SIG-M5 treated with dmso at 0.1 percent for 504 hours (cell line): ENCODE measurements around the gene IZUMO1.
"Not testable (repeated sequence)": the region's sequence is repeated elsewhere in the genome, so short reads cannot be mapped to it uniquely, and the experiment has no call there.

ENCODE experiments used
- DNase-seq: peaks from one replicate; lab custom pipeline; 2025; ENCODE audit not compliant: unreplicated experiment; lab: John Stamatoyannopoulos, UW

IZUMO1 gene

DNA sequence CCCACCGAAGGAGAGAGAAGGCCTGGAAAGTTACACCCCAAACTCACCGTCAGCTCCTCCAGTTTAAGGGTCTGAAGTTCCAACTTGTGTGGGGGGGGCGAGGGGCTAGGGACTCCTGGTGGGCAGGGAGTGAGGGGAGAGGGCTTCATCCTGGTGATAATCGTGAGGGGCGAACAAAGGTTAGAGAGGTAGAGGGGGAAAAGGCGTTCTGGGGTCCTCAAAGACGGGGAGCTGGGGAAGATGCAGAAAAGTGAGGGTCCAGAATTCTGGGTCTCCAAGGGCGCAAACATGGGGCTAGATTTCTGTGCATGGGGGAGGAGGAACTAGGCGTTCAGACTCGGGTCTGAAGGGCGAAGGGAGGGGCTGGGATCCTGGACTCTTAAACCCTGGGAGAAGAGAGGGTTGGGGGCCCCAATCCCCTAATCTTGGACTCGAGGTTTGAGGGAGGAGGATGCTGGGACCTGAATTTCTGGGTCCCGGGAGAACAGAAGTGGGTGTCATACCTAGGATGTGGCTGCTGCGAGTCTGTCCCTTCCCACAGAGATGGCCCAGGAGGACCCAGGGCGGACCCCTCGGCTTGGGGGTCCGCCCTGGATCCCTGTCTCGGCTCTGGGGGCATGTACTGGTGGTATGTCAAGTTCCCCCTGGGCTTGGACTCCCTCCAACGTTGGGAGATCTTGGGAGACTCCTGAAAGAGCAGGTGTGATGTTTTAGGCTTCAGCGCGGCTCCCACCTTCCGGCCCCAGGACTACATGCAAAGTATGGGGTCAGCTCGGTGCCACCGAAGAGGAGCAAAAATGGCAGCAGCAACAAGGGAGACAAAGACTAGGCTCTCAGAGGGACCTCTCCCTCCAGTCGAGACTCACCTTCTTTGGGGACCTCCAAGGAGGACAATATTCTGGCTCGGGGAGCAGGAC is 31.7 kb downstream of the IZUMO1 start:
- DNase-seq: no peak

DNA sequence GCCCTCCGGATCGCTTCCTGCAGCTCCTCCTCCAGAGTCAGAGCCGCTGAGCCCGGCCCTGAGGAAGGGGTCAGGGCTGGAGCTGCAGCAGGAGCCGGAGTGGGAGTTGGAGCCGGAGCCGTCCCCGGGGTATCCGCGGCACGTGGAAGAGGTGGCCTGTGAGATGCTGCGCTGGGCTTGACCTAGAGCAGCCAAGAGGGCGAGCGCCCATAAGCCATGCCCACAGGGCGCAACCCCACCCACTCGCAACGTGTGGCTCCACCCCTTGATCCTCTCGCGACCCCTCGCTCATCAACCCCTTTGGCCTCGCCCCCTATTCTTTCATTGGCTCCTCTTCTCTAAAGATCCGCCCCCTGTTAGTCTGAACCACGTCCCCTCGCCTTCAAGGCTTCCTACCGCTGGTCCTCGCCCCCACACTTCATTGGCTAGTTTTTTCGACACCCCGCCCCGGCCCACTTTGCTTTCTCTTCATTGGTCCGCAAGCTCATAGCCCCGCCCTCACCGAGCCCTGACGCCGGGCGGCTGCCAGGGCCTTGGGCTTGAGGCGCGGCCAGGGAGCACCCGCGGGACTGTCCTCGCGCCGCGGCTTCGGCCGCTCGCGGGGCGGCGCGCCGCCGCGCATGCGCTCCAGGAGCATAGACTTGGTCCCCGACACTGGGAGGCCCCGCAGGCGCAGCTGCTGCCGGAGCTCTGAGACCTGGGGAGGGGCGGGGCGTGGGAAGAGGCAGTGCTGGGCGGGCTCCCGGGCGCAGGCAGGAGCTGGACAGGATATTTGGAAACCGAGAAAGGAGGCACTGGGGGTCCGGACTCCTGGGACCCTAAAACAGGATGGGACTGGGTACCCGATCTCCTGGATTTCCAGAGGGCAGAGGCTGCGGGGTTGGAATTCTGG is 32.6 kb downstream of the IZUMO1 start:
- DNase-seq: peak; percentile 99

DNA sequence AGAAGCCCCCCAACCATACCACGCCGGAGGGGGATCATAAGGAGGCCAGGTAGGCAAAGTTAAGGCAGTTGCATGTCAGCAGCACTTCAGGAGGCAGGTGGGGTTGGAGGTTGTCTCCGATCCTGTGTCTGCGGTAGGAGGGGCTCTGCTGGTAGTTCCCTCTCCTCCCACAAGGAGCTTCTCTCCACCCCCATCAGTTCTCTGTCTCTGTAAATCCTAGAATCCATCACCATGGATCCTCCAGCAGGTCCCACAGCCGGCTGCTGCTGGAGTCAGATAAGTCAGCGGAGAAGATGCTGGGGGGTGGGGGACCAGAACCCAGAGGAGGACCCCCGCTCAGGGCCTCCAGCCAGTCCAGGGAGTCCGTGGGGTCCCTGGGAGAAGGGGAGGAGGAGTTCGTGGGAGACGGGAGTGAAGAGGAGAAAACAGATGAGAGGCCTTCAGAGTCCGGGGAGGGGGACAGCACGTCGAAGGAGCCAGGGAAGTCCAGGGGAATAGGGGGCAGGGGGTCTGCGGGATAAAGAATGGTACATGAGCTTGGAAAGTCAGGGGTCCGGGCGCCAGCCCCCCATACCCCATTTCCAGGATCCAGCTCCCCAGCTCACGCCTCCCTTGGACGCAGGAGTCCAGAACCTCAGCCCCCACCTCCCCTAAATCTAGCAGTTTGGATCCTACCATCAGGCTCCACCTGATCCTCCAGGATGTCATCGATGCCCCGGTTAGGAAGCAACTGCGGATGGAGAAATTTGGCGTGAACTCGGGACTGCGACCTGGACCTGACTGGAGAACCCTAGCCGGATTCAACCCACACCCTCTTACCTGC is 33.5 kb downstream of the IZUMO1 start:
- DNase-seq: peak; percentile 38

DNA sequence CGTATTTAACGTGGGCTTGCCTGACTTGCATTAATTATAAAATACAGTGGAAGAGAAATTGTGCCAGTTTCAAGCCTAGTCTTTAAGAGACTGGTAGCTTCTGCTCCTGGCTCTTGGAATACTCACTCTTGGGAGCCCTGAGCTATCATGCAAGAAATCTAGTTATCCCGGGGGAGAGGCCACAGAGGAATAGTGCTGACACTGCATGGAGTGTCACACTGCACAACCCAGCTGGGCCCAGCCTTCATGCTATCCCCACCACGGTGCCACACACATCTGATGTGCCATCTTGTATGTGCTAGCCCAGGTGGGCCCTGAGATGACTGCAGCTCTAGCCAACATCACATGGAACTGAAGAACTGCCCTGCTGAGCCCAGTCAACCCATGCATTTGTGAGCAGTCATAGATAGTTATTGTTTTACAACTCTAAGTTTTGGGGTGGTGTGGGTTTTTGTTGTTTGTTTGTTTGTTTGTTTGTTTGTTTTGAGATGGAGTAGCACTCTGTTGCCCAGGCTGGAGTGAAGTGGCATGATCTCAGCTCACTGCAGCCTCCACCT is 35.5 kb downstream of the IZUMO1 start:
- no peak for DNase-seq

DNA sequence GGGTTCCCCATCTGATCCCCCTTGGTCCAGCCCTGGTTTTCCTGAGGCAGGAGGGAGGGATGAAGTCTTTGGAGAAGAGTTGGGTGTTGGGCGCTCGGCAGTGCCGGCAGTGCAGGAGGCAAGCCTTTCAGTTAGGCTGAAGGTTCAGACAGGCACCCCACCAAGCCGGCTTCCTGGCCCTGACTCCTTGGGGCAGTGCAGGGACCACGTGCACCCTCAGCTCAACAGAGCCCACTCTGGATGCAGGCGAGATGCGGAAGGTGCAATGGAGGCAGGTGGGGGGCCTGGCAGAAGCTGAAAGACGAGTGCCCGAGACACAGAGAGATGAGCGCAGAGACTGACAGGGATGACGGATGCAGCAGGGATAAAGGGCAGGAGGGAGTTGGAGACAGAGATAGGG is 38.2 kb downstream of the IZUMO1 start:
- no peak for DNase-seq

DNA sequence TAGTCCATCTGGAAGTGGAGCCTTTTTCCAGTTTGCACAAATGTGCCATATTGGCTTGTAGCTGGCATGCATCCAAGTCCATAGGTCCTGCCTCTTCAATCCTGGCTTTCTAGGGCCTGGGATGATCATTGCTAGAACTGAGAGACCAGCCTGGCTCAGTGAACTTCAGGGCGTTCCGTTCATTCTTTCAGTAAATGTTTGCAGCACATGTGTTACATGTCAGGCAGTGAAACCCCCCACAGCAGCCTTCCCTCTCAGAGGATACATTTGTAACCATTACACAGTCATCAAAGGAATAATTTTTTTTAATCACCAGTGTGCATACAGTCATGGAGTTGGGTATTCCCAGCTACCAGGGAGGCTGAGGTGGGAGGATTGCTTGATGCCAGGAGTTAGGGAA is 41.3 kb downstream of the IZUMO1 start:
- no peak for DNase-seq

DNA sequence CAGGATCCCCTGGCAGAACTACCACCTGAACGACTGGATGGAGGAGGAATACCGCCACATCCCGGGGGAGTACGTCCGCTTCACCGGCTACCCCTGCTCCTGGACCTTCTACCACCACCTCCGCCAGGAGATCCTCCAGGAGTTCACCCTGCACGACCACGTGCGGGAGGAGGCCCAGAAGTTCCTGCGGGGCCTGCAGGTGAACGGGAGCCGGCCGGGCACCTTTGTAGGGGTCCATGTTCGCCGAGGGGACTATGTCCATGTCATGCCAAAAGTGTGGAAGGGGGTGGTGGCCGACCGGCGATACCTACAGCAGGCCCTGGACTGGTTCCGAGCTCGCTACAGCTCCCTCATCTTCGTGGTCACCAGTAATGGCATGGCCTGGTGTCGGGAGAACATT is 43.4 kb downstream of the IZUMO1 start:
- no peak for DNase-seq

DNA sequence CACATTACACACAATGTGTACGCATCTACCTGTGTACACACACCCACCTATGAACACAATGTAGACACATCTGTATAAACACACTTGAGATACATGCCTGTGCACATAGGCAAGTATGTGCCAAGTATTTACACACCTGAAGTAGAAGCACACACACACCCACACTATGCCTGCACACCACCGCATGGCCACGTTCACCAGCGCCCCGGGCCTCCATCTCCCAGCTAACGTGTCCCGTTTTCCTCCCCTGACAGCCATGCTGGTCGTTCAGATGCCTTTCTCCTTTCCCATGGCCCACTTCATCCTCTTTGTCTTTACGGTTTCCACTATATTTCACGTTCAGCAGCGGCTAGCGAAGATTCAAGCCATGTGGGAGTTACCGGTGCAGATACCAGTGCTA is 44.0 kb downstream of the IZUMO1 start:
- DNase-seq: no peak

DNA sequence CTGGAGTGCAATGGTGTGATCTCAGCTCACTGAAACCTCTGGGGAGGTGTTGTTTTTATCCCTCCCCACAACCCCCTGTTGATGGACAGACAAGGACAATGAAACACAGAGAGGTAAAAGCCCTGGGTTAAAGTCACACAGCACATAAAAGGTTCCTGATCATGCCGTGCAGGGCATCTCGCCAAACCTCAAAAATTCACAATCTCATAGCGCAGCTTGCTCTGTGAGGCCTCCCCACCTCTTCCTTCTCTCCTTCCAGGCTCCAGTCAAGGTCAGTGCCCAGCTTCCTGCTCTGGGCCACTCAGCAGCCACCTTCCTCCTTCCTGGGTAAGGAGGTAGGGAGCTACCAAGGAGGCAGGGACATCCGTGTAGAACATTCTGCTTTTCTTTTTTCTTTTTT is 48.7 kb downstream of the IZUMO1 start:
- DNase-seq: no peak

DNA sequence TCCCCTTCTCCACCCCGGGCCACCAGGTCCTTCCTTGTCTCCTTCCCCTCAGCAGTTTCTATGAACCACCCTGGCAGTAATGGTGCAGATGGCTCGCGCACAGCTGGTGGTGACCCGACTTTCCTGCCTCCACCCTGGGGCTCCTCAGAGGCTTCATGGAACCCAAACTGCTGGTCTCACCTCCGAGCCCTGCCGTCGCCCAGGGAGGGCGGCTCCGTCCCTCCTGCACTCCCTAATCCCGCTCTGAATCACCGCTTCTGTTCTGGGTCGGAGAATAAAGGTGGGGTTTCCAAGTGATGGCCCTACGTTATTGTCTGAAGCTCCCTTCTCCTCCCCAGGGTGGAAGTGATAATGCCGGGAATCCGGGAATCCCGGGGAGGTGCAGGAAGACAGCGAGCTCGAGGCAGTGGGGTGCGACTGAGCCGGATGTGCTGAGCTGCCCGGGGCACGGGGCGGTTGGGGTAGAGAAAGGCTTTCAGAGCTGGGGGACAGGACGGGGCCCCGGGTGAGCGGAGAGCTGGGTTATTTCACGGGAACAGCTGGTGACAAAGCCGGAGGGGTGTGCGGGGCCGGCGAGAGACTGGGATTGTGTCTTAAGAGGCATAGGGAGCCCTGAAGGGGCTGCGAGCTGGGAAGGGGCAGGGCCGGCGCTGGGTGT is 50.2 kb downstream of the IZUMO1 start:
- no peak for DNase-seq

DNA sequence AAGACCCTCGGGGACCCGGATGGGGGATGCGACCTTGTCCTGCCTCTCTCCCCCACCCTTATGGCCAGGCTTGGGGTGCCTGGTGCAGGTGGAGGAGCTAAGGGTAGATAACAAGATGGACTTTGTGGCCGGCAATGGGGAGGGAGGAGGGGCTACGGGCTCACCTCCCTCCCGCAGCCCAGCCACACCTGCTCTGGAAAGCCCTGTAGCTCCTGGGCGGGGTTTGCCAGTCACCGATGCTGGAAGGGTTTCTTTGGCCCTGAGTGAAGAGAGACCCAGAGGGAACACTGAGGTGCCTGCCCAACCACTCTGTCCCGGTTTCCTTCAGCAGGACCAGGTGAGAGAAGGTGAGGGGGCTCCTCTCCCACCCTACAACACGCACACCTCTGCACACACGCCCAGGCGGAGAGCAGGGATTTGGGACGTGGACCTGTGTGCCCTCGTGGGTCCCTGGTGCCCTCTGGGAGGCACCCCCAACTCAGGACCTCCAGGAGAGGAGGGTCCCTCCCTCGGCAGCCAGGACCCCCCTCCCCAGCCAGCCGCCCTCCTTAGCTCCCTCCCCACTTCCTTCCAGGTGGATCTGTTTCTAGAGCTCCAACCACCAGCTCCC is 50.9 kb downstream of the IZUMO1 start, which contains the start of gene FUT2:
FUT2 (plus strand) TSS at position 229 of the 610 bp plus-strand sequence. CDS start 6,986 bp downstream, outside the sequence.
- DNase-seq: no peak

DNA sequence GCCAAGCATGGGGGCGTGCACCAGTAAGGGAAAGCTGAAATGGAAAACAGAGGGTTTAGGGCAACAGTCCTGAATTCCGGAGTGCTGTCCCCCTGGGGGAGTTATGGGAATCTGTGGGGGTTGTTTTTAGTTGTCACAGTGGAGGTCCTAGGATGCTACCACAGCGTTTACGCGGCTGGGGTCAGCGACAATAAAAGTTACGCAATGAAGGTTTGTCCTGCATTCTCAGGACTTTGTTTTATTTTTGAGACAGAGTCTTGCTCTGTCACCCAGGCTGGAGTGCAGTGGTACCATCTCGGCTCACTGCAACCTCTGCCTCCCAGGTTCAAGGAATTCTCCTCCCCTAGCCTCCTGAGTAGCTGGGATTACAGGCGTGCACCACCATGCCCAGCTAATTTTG is 53.1 kb downstream of the IZUMO1 start:
- DNase-seq: not testable (repeated sequence)
